Ovary (tissue), 9 donors: ENCODE measurements around the gene EDDM3A. TPM values are rescaled to one million over a fixed set of nuclear protein-coding genes. Genes with fewer than 3 reads are reported as not detected.

Source experiments
- DNase-seq, 5 donors: peaks; one replicate each; pipeline ENCODE4 v3.0.0-alpha.2; 2019 to 2020
- H3K27ac ChIP-seq, 2 donors: fragments of 200-600 bp; one replicate each; pipeline versions ENCODE4 v1.5.1 to v1.8.0; 2019 to 2022
- H3K27me3 ChIP-seq: fragments of 200-600 bp; one replicate; pipeline ENCODE4 v1.8.0; 2022
- H3K36me3 ChIP-seq: fragments of 200-600 bp; sonication (generic); one replicate; pipeline ENCODE4 v1.5.1; 2019
- H3K4me1 ChIP-seq: one replicate; pipeline ENCODE4 v1.8.1; 2013; ENCODE audit warnings: mild to moderate bottlenecking, moderate library complexity; ENCODE audit not compliant: insufficient read depth
- H3K4me3 ChIP-seq: fragments of 200-600 bp; sonication (generic); one replicate; pipeline ENCODE4 v1.5.1; 2017
- H3K9me3 ChIP-seq, 2 donors: fragments of 200-600 bp in 1 of 2; sonication (generic) in 1 of 2; one replicate each; pipeline versions ENCODE4 v1.5.1 to v1.8.1; 2013 to 2019; ENCODE audit warnings: mild to moderate bottlenecking in 1 of 2, moderate library complexity in 1 of 2
- CTCF ChIP-seq, 3 donors: fragments of 450-650 bp in 2 of 3; fragments of 200-600 bp in 1 of 3; IDR thresholded peaks; one replicate each; pipeline versions ENCODE4 v1.5.1 to v1.8.0; 2016 to 2022; ENCODE audit warnings: antibody characterized with exemption in 3 of 3, mild to moderate bottlenecking in 1 of 3
- EP300 ChIP-seq: sonication (generic); formaldehyde crosslinking; IDR thresholded peaks from one replicate; pipeline ENCODE4 v1.6.1; 2017; ENCODE audit warnings: antibody characterized with exemption
- POLR2A ChIP-seq: fragments of 450-650 bp; IDR thresholded peaks from one replicate; pipeline ENCODE4 v1.6.1; 2017; ENCODE audit warnings: antibody characterized with exemption, mild to moderate bottlenecking, moderate library complexity
- WGBS, 3 donors: extraction: QIAGEN DNeasy Blood & Tissue Kit in 1 of 3; methylation state at CpG; one replicate each; pipeline versions ENCODE4 v1.1.5 to v1.1.7; 2013 to 2017; 5-methylcytosine and 5-hydroxymethylcytosine counted together
- intact Hi-C, 4 donors: fragments of 100-400 bp; cut with DNase I; formaldehyde crosslinking; loops; one replicate each; pipeline versions ENCODE4 v1.11.0 to v1.15.1; 2022 to 2023
- polyA plus RNA-seq, 2 donors: library from polyadenylated mRNA; stranded (reverse); fragments of 200-250 nt in 1 of 2; fragments of 350-450 nt in 1 of 2; fragmentation: Illumina TruSeq in 1 of 2; extraction: RNeasy Lipid Tissue Mini Kit (QIAGEN cat#74804) in 1 of 2; gene quantifications; one replicate each; pipeline ENCODE4 v1.2.3, GENCODE V29; 2013 to 2014
- total RNA-seq, 7 donors: library from RNA; depleted of rRNA in 2 of 7; stranded (reverse); fragments of >200 nt in 2 of 7; fragmentation: NEBNext Ultra II Directional in 3 of 7; extraction: Animal tissue kit (Norgen Biotek cat#: 25700) in 3 of 7; gene quantifications; one replicate each; pipeline versions ENCODE4 v1.1.0 to v1.2.4, GENCODE V29; 2016 to 2023
- donor health status: DM: no; HTN: no; CAD: no; lungs with moderate emphysema.
- donor health status: DM: no; HTN: no; CAD: no.
- donor health status: Bipolar disorder and iron deficiency.
- donor health status: DM: yes; HTN: yes; CAD: no.
- donor health status: DM: no; HTN: no; CAD: no.
- donor health status: DM: yes; HTN: yes; CAD: no.

The EDDM3A gene
- total and polyA plus RNA-seq, 9 donors: not detected

DNA sequence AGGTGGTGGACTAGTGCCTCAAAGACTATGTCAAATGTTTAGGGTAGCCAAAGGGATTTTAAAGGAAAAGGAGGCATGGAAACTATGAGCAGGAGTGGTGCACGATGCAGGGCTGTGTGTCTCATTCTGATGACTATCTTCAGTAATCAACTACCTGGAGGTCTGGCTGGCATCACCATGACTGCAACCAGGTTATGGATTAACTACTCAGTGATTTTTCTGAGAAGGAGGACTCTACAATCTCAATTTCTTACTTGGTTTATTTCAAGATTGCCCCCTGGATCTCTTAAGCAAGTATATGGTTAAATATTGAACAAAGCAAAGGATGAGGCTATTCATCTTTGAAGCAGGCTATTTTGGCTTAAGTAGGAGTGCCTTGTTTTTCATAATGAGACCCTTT is 19.2 kb upstream of the EDDM3A start:
- Histone ChIP-seq H3K4me3 (no peak overlapping the region), H3K4me1 (peaks cover 3% of the 10 kb centered on the region), H3K36me3 (no peaks in the 10 kb centered on the region), H3K27me3 (no peaks in the 10 kb centered on the region), H3K27ac (no peak overlapping the region), H3K9me3 (no peaks in the 10 kb centered on the region)
- WGBS, 3 donors: 67 to 84% (median 84%) methylated on average over 1 of the region's 1 CpG
- no peak for DNase-seq
- intact Hi-C loops: no loop called here
- TF ChIP-seq CTCF (IDR thresholded peaks at IDR 0.05) (no peak), EP300 (no peak), POLR2A (no peak)

DNA sequence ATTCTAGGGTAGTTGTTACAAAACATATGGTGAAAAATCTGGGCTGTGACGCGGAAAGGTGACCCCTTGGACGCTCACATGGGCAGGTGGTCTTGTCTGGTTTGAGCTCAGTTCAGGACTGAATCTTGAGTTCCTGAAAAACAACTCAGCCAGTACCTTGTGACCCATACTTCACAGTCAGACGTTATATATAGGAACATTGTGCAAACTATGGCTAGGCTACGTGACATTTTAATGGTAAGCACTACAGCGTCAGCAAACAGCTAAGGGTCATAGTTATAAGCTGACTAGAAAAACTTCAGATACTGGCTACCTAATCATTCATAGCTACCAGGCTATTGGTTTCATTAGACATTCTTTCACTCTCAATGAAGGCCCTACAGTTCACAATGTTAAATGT is 14.8 kb upstream of the EDDM3A start:
- TF ChIP-seq CTCF (IDR thresholded peaks at IDR 0.05) (no peak), EP300 (no peak), POLR2A (no peak)
- Histone ChIP-seq H3K36me3 (no peaks in the 10 kb centered on the region), H3K4me1 (peaks cover 3% of the 10 kb centered on the region), H3K27ac (no peak overlapping the region), H3K4me3 (no peak overlapping the region), H3K27me3 (no peaks in the 10 kb centered on the region), H3K9me3 (no peaks in the 10 kb centered on the region)
- intact Hi-C loops: no loop called here
- DNase-seq: no peak
- 73 to 77% (median 75%) methylated on average over 6 of the region's 6 CpGs for WGBS, 3 donors

DNA sequence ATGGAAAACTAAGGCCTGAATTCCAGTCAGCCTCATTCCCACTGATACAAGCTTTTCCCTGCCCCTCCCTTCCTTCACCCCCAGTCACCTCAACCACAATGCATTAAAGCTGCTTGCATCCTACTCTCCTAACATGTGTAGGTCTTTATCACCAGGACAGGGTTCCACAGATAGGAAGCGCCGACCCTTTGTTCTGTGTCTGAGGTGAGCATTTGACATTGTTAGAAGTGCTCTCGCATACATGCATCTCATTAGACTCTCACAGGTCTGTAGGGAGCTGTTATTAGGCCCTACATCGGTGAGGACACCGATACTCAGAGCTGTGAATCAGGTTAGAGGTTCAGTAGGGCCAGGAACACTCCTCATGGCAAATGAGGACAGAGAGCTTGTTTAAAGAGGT is 13.2 kb upstream of the EDDM3A start:
- no peak overlapping the region for H3K27ac ChIP-seq
- intact Hi-C loops: no loop called here
- 91 to 93% (median 93%) methylated on average over 5 of the region's 5 CpGs for WGBS, 3 donors

DNA sequence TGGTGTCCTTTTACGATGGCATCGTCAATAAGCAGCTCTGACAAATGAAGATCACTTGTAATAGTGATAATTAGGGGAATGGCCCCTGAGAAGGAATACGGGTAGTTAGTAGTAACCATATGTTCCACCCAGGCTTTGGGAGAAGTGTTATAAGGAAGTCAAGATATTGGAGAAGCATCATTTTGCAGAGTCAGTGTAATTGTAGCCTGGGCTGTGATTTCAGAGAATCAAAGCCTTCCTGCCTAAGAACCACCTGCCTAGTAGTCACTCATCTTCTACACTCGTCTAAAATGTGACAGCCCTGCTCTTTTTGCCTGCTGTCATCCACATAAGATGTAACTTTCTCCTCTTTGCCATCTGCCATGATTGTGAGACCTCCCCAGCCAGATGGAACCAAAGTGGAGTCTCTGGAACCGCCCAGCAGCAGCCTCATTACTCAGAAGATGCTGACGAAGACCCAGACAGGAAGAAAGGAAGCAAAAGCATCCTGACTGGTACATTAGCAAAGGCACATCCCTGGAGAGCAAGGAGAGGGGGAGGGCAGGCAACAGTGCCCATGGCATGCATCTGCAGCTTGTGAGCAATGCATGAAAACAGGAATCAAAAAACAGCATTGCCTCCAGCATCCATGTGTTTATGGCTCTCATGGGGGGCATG is 12.6 kb upstream of the EDDM3A start:
- WGBS, 3 donors: 66 to 77% (median 69%) methylated on average over 6 of the region's 6 CpGs
- Histone ChIP-seq H3K36me3 (no peaks in the 10 kb centered on the region), H3K9me3 (no peaks in the 10 kb centered on the region), H3K4me3 (no peak overlapping the region), H3K27me3 (no peaks in the 10 kb centered on the region), H3K4me1 (peaks cover 3% of the 10 kb centered on the region), H3K27ac (no peak overlapping the region)
- intact Hi-C loops: no loop called here
- no peak for DNase-seq
- TF ChIP-seq POLR2A (no peak), EP300 (no peak), CTCF (IDR thresholded peaks at IDR 0.05) (no peak)

More for the DNA sequence above, 13.2 kb upstream of the EDDM3A start:
- Histone ChIP-seq H3K27me3 (no peaks in the 10 kb centered on the region), H3K9me3 (no peaks in the 10 kb centered on the region), H3K4me3 (no peak overlapping the region), H3K4me1 (peaks cover 3% of the 10 kb centered on the region), H3K36me3 (no peaks in the 10 kb centered on the region)
- TF ChIP-seq POLR2A: no peak
- no peak for TF ChIP-seq EP300
- no peak for TF ChIP-seq CTCF (IDR thresholded peaks at IDR 0.05)
- DNase-seq: no peak
